ENCODE measurements around the gene RBPJ. TPM values are rescaled to one million over a fixed set of nuclear protein-coding genes. Genes with fewer than 3 reads are reported as not detected.

RBPJ gene
- polyA plus RNA-seq, 3 donors, result 75.3 to 177 (median 128) TPM

- Mint-ChIP-seq H3K4me3 (no peak overlapping the region), H3K4me1 (peaks cover 10% of the 10 kb centered on the region), H3K9me3 (peaks cover 0 to 2% (median 0%) of the 10 kb centered on the region in 7 donors), H3K36me3 (peaks cover 0 to 5% of the 10 kb centered on the region in 2 donors), H3K27me3 (ENCODE audit: low read depth in 3 of 3) (peaks cover 0 to 2% (median 2%) of the 10 kb centered on the region in 3 donors), H3K27ac (no peak overlapping the region)
- no peaks in the 10 kb centered on the region for H3K27me3 ChIP-seq (ENCODE audit: control insufficient read depth in 2 of 2, insufficient read depth in 2 of 2, low read length in 2 of 2)
- no peaks in the 10 kb centered on the region for H3K36me3 ChIP-seq (replicated peaks in 1 of 2; ENCODE audit: control insufficient read depth in 1 of 2, insufficient read depth in 2 of 2, low read length in 2 of 2)
- peaks cover 10 to 20% of the 10 kb centered on the region in 2 donors for H3K4me1 ChIP-seq (ENCODE audit: control insufficient read depth in 1 of 2, insufficient read depth in 2 of 2, low read length in 2 of 2)
- no peaks in the 10 kb centered on the region for H3K79me2 ChIP-seq (ENCODE audit: insufficient read depth, low read length)
- H3K27ac ChIP-seq (ENCODE audit: low read depth in 1 of 2, low read length in 2 of 2), result no peak overlapping the region
- H3K9ac ChIP-seq (ENCODE audit: insufficient read depth, low read length, poor library complexity, severe bottlenecking), result no peak overlapping the region
- H3K9me3 ChIP-seq (replicated peaks in 1 of 2; ENCODE audit: control insufficient read depth in 1 of 2, insufficient read depth in 1 of 2, low read length in 2 of 2), result no peaks in the 10 kb centered on the region
- H2AFZ ChIP-seq (ENCODE audit: insufficient read depth, low read depth, low read length, poor library complexity, severe bottlenecking), result no peak overlapping the region
- intact Hi-C loops (cut with micrococcal nuclease), result no loop called here
- no CpG with 5 or more reads among the region's 1 CpG for WGBS (ENCODE audit: insufficient coverage)
- H4K20me1 ChIP-seq (ENCODE audit: insufficient read depth, low read length), result no peaks in the 10 kb centered on the region
- no peak for DNase-seq
- H3K4me2 ChIP-seq (replicated peaks; ENCODE audit: extremely low read depth, low read length, poor library complexity, severe bottlenecking), result no peak overlapping the region
- TF ChIP-seq, protein P1, sequence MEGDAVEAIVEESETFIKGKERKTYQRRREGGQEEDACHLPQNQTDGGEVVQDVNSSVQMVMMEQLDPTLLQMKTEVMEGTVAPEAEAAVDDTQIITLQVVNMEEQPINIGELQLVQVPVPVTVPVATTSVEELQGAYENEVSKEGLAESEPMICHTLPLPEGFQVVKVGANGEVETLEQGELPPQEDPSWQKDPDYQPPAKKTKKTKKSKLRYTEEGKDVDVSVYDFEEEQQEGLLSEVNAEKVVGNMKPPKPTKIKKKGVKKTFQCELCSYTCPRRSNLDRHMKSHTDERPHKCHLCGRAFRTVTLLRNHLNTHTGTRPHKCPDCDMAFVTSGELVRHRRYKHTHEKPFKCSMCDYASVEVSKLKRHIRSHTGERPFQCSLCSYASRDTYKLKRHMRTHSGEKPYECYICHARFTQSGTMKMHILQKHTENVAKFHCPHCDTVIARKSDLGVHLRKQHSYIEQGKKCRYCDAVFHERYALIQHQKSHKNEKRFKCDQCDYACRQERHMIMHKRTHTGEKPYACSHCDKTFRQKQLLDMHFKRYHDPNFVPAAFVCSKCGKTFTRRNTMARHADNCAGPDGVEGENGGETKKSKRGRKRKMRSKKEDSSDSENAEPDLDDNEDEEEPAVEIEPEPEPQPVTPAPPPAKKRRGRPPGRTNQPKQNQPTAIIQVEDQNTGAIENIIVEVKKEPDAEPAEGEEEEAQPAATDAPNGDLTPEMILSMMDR (IDR thresholded peaks at IDR 0.05), result no peak
- no peak overlapping the region for H3K4me3 ChIP-seq (replicated peaks in 1 of 3; ENCODE audit: low read depth in 2 of 3, low read length in 3 of 3)
Observed at GRCh38 chr4:26281881-26282280, 38.9 kb upstream of the RBPJ start.

- intact Hi-C loops (cut with micrococcal nuclease), result no loop called here
- WGBS (ENCODE audit: insufficient coverage), result 100% methylated on average over 2 of the region's 8 CpGs
Observed at GRCh38 chr4:26284536-26284935, 36.3 kb upstream of the RBPJ start.

More at GRCh38 chr4:26284536-26284935, 36.3 kb upstream of the RBPJ start:
- no peak overlapping the region for H3K4me2 ChIP-seq (replicated peaks; ENCODE audit: extremely low read depth, low read length, poor library complexity, severe bottlenecking)
- Mint-ChIP-seq H3K27ac (no peak overlapping the region), H3K27me3 (ENCODE audit: low read depth in 3 of 3) (peaks cover 0 to 2% (median 0%) of the 10 kb centered on the region in 3 donors), H3K36me3 (peaks cover 0 to 7% of the 10 kb centered on the region in 2 donors), H3K4me1 (peaks cover 24% of the 10 kb centered on the region), H3K4me3 (no peak overlapping the region), H3K9me3 (peaks cover 0 to 2% (median 0%) of the 10 kb centered on the region in 7 donors)
- no peaks in the 10 kb centered on the region for H3K9me3 ChIP-seq (replicated peaks in 1 of 2; ENCODE audit: control insufficient read depth in 1 of 2, insufficient read depth in 1 of 2, low read length in 2 of 2)
- no peaks in the 10 kb centered on the region for H3K79me2 ChIP-seq (ENCODE audit: insufficient read depth, low read length)
- no peaks in the 10 kb centered on the region for H3K27me3 ChIP-seq (ENCODE audit: control insufficient read depth in 2 of 2, insufficient read depth in 2 of 2, low read length in 2 of 2)
- TF ChIP-seq, protein P1 (IDR thresholded peaks at IDR 0.05), result no peak
- peaks cover 29% of the 10 kb centered on the region in 2 donors for H3K4me1 ChIP-seq (ENCODE audit: control insufficient read depth in 1 of 2, insufficient read depth in 2 of 2, low read length in 2 of 2)
- H3K4me3 ChIP-seq (replicated peaks in 1 of 3; ENCODE audit: low read depth in 2 of 3, low read length in 3 of 3), result no peak overlapping the region
- DNase-seq, result no peak
- no peak overlapping the region for H3K27ac ChIP-seq (ENCODE audit: low read depth in 1 of 2, low read length in 2 of 2)
- no peak overlapping the region for H3K9ac ChIP-seq (ENCODE audit: insufficient read depth, low read length, poor library complexity, severe bottlenecking)
- H3K36me3 ChIP-seq (replicated peaks in 1 of 2; ENCODE audit: control insufficient read depth in 1 of 2, insufficient read depth in 2 of 2, low read length in 2 of 2), result no peaks in the 10 kb centered on the region
- no peaks in the 10 kb centered on the region for H4K20me1 ChIP-seq (ENCODE audit: insufficient read depth, low read length)
- no peak overlapping the region for H2AFZ ChIP-seq (ENCODE audit: insufficient read depth, low read depth, low read length, poor library complexity, severe bottlenecking)
